Measurements from ENCODE around the gene DNM3.

DNM3 gene

GRCh38 chr1:171994293-171994692 lies 153.0 kb downstream of the DNM3 start:
- Histone ChIP-seq H3K9ac (ENCODE audit: low read length) (no peak overlapping the region), H3K36me3 (ENCODE audit: control insufficient read depth, insufficient read depth, low read length) (no peaks in the 10 kb centered on the region), H3K27me3 (ENCODE audit: control insufficient read depth, insufficient read depth, low read length) (no peaks in the 10 kb centered on the region), H3K9me3 (ENCODE audit: control insufficient read depth, low read length) (no peaks in the 10 kb centered on the region), H3K4me1 (ENCODE audit: control insufficient read depth, insufficient read depth, low read length) (no peaks in the 10 kb centered on the region), H3K4me3 (ENCODE audit: low read length) (no peak overlapping the region)

DNA sequence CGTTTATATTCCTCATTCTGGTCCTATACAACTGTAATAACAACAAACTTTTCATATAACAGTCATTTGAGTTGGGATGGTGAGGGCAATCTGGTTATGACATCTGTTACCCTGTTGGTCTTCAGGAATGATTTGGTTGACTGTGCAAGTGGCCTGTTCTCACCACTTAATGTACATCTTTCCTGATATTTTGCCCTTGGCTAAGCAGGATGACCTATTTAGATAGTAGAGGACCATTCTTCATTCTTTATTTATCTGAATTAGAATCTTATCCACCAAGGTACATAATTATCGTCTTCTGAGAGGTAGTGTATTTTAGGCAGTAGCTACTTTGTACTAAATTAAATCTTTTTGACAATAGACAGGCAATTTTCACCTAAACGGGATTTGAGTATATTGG lies 154.3 kb downstream of the DNM3 start:
- Histone ChIP-seq H3K4me3 (ENCODE audit: low read length) (no peak overlapping the region), H3K9me3 (ENCODE audit: control insufficient read depth, low read length) (no peaks in the 10 kb centered on the region), H3K36me3 (ENCODE audit: control insufficient read depth, insufficient read depth, low read length) (no peaks in the 10 kb centered on the region), H3K27me3 (ENCODE audit: control insufficient read depth, insufficient read depth, low read length) (no peaks in the 10 kb centered on the region), H3K9ac (ENCODE audit: low read length) (no peak overlapping the region), H3K4me1 (ENCODE audit: control insufficient read depth, insufficient read depth, low read length) (no peaks in the 10 kb centered on the region)

- Histone ChIP-seq H3K4me3 (ENCODE audit: low read length) (no peak overlapping the region), H3K9ac (ENCODE audit: low read length) (no peak overlapping the region), H3K4me1 (ENCODE audit: control insufficient read depth, insufficient read depth, low read length) (no peaks in the 10 kb centered on the region), H3K36me3 (ENCODE audit: control insufficient read depth, insufficient read depth, low read length) (no peaks in the 10 kb centered on the region), H3K9me3 (ENCODE audit: control insufficient read depth, low read length) (no peaks in the 10 kb centered on the region), H3K27me3 (ENCODE audit: control insufficient read depth, insufficient read depth, low read length) (no peaks in the 10 kb centered on the region)
These were observed 156.6 kb downstream of the DNM3 start for GRCh38 chr1:171997936-171998335.

- no peaks in the 10 kb centered on the region for H3K4me1 ChIP-seq (ENCODE audit: control insufficient read depth, insufficient read depth, low read length)
- H3K9me3 ChIP-seq (ENCODE audit: control insufficient read depth, low read length): no peaks in the 10 kb centered on the region
- no peak overlapping the region for H3K4me3 ChIP-seq (ENCODE audit: low read length)
These were observed 157.4 kb downstream of the DNM3 start for GRCh38 chr1:171998711-171999110.

GRCh38 chr1:171999756-172000155 lies 158.5 kb downstream of the DNM3 start:
- Histone ChIP-seq H3K36me3 (ENCODE audit: control insufficient read depth, insufficient read depth, low read length) (no peaks in the 10 kb centered on the region), H3K27me3 (ENCODE audit: control insufficient read depth, insufficient read depth, low read length) (no peaks in the 10 kb centered on the region), H3K9me3 (ENCODE audit: control insufficient read depth, low read length) (no peaks in the 10 kb centered on the region), H3K4me3 (ENCODE audit: low read length) (no peak overlapping the region), H3K4me1 (ENCODE audit: control insufficient read depth, insufficient read depth, low read length) (no peaks in the 10 kb centered on the region), H3K9ac (ENCODE audit: low read length) (no peak overlapping the region)

More at GRCh38 chr1:171998711-171999110, 157.4 kb downstream of the DNM3 start:
- H3K27me3 ChIP-seq (ENCODE audit: control insufficient read depth, insufficient read depth, low read length): no peaks in the 10 kb centered on the region
- H3K9ac ChIP-seq (ENCODE audit: low read length): no peak overlapping the region
- no peaks in the 10 kb centered on the region for H3K36me3 ChIP-seq (ENCODE audit: control insufficient read depth, insufficient read depth, low read length)

DNA sequence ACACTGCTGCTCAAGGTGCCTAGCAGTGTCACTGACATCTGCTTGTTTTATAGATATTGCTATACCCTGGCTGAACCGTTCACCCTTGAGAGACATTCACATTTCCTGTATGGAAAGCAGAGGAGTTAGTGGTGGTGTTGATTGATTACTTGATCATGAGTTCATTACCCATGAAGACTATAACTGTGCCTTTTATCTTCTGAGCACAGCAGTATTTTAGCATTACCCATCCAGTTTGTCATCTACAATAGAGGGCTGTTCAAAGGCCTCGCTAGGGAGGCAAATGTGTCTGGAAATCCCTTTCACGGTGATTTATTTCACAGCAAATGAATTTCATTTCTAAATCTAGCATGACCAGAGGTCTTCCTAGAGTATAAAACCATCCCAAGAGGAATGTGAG lies 160.0 kb downstream of the DNM3 start:
- Histone ChIP-seq H3K4me1 (ENCODE audit: control insufficient read depth, insufficient read depth, low read length) (no peaks in the 10 kb centered on the region), H3K9ac (ENCODE audit: low read length) (no peak overlapping the region), H3K4me3 (ENCODE audit: low read length) (no peak overlapping the region), H3K27me3 (ENCODE audit: control insufficient read depth, insufficient read depth, low read length) (no peaks in the 10 kb centered on the region), H3K36me3 (ENCODE audit: control insufficient read depth, insufficient read depth, low read length) (no peaks in the 10 kb centered on the region), H3K9me3 (ENCODE audit: control insufficient read depth, low read length) (no peaks in the 10 kb centered on the region)

- no peaks in the 10 kb centered on the region for H3K27me3 ChIP-seq (ENCODE audit: control insufficient read depth, insufficient read depth, low read length)
- no peak overlapping the region for H3K9ac ChIP-seq (ENCODE audit: low read length)
- no peaks in the 10 kb centered on the region for H3K4me1 ChIP-seq (ENCODE audit: control insufficient read depth, insufficient read depth, low read length)
- H3K9me3 ChIP-seq (ENCODE audit: control insufficient read depth, low read length): no peaks in the 10 kb centered on the region
- H3K36me3 ChIP-seq (ENCODE audit: control insufficient read depth, insufficient read depth, low read length): no peaks in the 10 kb centered on the region
- H3K4me3 ChIP-seq (ENCODE audit: low read length): no peak overlapping the region
These were observed 161.5 kb downstream of the DNM3 start for GRCh38 chr1:172002725-172003345.

GRCh38 chr1:172003766-172004530 lies 162.7 kb downstream of the DNM3 start:
- Histone ChIP-seq H3K4me3 (ENCODE audit: low read length) (no peak overlapping the region), H3K36me3 (ENCODE audit: control insufficient read depth, insufficient read depth, low read length) (no peaks in the 10 kb centered on the region), H3K9ac (ENCODE audit: low read length) (no peak overlapping the region), H3K4me1 (ENCODE audit: control insufficient read depth, insufficient read depth, low read length) (no peaks in the 10 kb centered on the region), H3K27me3 (ENCODE audit: control insufficient read depth, insufficient read depth, low read length) (no peaks in the 10 kb centered on the region), H3K9me3 (ENCODE audit: control insufficient read depth, low read length) (no peaks in the 10 kb centered on the region)

DNA sequence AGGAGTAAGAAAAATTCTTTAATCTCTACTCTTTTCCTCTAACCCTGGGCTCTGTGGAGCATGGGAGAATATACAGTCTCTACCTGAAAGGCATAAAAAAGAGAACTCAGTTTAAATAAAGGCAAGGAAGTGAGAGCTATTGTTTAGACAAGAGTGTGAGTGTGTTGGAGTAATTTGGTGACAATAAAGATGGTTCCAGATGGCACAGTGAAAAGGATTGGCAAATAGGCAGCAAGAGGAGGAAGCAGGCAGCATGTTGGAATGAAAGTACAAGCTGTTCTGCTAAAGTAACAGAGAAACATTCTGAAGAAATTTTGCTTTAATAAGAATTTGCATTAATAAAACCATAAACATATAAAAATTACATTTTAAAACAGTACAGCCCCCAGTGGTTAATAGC lies 163.4 kb downstream of the DNM3 start:
- Histone ChIP-seq H3K4me3 (ENCODE audit: low read length) (no peak overlapping the region), H3K36me3 (ENCODE audit: control insufficient read depth, insufficient read depth, low read length) (no peaks in the 10 kb centered on the region), H3K4me1 (ENCODE audit: control insufficient read depth, insufficient read depth, low read length) (no peaks in the 10 kb centered on the region), H3K9me3 (ENCODE audit: control insufficient read depth, low read length) (no peaks in the 10 kb centered on the region), H3K27me3 (ENCODE audit: control insufficient read depth, insufficient read depth, low read length) (no peaks in the 10 kb centered on the region), H3K9ac (ENCODE audit: low read length) (no peak overlapping the region)

- Histone ChIP-seq H3K9ac (ENCODE audit: low read length) (no peak overlapping the region), H3K27me3 (ENCODE audit: control insufficient read depth, insufficient read depth, low read length) (no peaks in the 10 kb centered on the region), H3K36me3 (ENCODE audit: control insufficient read depth, insufficient read depth, low read length) (no peaks in the 10 kb centered on the region), H3K9me3 (ENCODE audit: control insufficient read depth, low read length) (no peaks in the 10 kb centered on the region), H3K4me1 (ENCODE audit: control insufficient read depth, insufficient read depth, low read length) (no peaks in the 10 kb centered on the region), H3K4me3 (ENCODE audit: low read length) (no peak overlapping the region)
These were observed 164.6 kb downstream of the DNM3 start for GRCh38 chr1:172005856-172006255.

DNA sequence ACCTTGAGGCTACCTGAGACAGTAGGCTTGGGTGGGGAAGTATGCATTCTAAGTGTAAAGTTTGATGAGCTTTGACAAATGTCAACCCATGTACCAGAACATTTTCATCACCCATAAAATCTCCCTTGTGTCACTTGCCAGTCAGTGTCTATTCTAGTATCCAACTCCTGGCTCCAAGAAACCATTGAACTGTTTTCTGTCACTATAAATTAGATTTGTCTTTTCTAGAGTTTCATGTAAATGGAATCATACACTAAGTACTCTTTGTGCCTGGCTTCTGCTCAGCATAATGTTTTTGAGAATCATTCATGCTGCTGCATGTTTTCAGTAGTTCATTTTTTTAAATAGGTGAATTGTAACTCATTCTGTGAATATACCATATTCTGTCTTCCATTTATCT lies 165.4 kb downstream of the DNM3 start:
- H3K4me1 ChIP-seq (ENCODE audit: control insufficient read depth, insufficient read depth, low read length): no peaks in the 10 kb centered on the region
- H3K9ac ChIP-seq (ENCODE audit: low read length): no peak overlapping the region
- H3K27me3 ChIP-seq (ENCODE audit: control insufficient read depth, insufficient read depth, low read length): no peaks in the 10 kb centered on the region
- H3K4me3 ChIP-seq (ENCODE audit: low read length): no peak overlapping the region
- H3K36me3 ChIP-seq (ENCODE audit: control insufficient read depth, insufficient read depth, low read length): no peaks in the 10 kb centered on the region
- H3K9me3 ChIP-seq (ENCODE audit: control insufficient read depth, low read length): no peaks in the 10 kb centered on the region

DNA sequence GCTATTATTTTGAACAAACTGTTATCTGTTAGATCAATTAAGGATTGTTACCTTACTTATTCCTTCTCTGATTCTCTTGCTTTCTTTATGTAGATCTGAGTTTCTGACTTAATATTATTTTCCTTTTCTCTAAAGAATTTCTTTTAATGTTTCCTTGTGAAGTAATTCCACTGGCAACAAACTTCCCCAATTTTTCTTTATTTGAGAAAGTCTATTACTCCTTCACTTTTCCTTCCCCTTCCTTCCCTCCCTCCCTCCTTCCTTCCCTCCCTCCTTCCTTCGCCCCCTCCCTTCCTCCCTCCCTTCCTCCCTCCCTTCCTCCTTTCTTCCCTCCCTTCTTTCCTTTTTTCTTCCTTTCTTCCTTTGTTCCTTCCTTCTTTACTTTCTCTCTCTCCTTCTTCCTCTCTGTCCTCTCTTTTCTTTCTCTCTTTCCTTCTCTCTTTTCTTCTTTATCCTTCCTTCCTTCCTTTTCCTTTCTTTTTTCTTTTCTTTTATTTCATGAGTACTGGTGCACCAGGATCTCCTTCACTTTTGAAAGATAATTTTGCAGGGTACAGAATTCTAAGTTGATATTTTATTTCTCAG lies 177.5 kb downstream of the DNM3 start:
- H3K4me3 ChIP-seq (ENCODE audit: low read length): no peak overlapping the region
- H3K4me1 ChIP-seq (ENCODE audit: control insufficient read depth, insufficient read depth, low read length): no peaks in the 10 kb centered on the region
- H3K9me3 ChIP-seq (ENCODE audit: control insufficient read depth, low read length): no peaks in the 10 kb centered on the region
- no peaks in the 10 kb centered on the region for H3K27me3 ChIP-seq (ENCODE audit: control insufficient read depth, insufficient read depth, low read length)
- H3K36me3 ChIP-seq (ENCODE audit: control insufficient read depth, insufficient read depth, low read length): no peaks in the 10 kb centered on the region
- H3K9ac ChIP-seq (ENCODE audit: low read length): no peak overlapping the region

Data from mucosa of stomach (tissue), 1 donor.